A673 (cell line): ENCODE measurements around the gene ZSCAN26.

Experiments used
- CTCF ChIP-seq: fragments of 300-800, 200-600 bp; sonication (generic); conservative IDR thresholded peaks from 2 replicates; pipeline ENCODE4 v1.5.1; 2017; ENCODE audit warnings: low read depth, mild to moderate bottlenecking, antibody characterized with exemption, low read length, moderate library complexity, mixed read lengths
- EZH2 ChIP-seq: fragments of 200-600 bp; sonication (generic); IDR thresholded peaks from 2 replicates; pipeline ENCODE4 v1.6.1; 2017; ENCODE audit warnings: borderline replicate concordance, low read depth, mild to moderate bottlenecking, mixed read lengths, antibody characterized with exemption, low read length; ENCODE audit not compliant: poor library complexity, severe bottlenecking

DNA sequence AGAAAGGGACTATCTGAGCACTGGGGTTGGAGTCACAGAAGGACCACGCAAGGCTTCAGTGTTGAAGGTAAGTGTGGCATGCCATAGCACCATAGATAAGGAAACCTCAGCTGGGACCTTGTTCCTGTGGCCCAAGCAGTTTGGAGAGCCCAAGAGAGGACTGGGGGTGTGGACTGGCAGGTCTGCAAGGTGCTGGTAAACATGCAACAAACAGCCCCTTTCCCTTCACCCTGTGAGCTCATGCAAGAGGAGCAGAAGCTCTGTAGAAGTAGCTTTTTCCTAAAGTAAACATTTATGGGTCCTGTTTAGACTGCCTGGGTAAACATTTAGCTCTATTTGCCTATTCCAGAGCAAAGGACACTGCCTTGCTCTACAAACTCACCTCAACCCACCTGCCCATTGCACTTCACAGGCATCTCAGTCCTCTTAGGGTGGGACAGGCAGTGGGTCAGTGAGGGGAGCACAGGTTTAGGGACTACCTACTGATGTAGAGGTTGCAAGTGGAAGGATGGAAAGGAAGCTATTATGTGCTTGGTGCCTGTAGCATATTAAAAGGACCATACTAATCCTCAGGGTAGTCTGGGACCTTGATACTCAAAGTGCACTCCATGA, 57.0 kb downstream of the ZSCAN26 start:
- TF ChIP-seq EZH2 = no peak
- no peak for TF ChIP-seq CTCF
